Neural progenitor cell (in vitro differentiated cells): ENCODE data around the gene ZBTB20. TPM values are rescaled to one million over a fixed set of nuclear protein-coding genes. Genes with fewer than 3 reads are reported as not detected.

Source experiments
- DNase-seq: peaks from one replicate; pipeline ENCODE4 v3.0.0-alpha.2; 2016; ENCODE audit warnings: low spot score
- H2AFZ ChIP-seq: fragments of 200-600 bp; sonication (generic); replicated peaks from 2 replicates; pipeline ENCODE4 v1.6.1; 2016; ENCODE audit warnings: antibody characterized with exemption
- H3F3A ChIP-seq: fragments of 200-600 bp; sonication (generic); 2 replicates; pipeline ENCODE4 v1.6.1; 2016; ENCODE audit warnings: antibody characterized with exemption, low read depth
- H3K27ac ChIP-seq: fragments of 200-600 bp; sonication (generic); 2 replicates; pipeline ENCODE4 v1.5.1; 2016; ENCODE audit warnings: mild to moderate bottlenecking
- H3K27me3 ChIP-seq: fragments of 200-600 bp; sonication (generic); 2 replicates; pipeline ENCODE4 v1.6.1; 2016; ENCODE audit warnings: mild to moderate bottlenecking, moderate library complexity
- H3K36me3 ChIP-seq: fragments of 200-600 bp; sonication (generic); 2 replicates; pipeline ENCODE4 v1.5.1; 2016
- H3K4me1 ChIP-seq: fragments of 200-600 bp; sonication (generic); 2 replicates; pipeline ENCODE4 v1.6.1; 2016; ENCODE audit warnings: mixed run types
- H3K4me2 ChIP-seq: fragments of 200-600 bp; sonication (generic); 2 replicates; pipeline ENCODE4 v1.6.1; 2016
- H3K4me3 ChIP-seq: fragments of 200-600 bp; sonication (generic); 2 replicates; pipeline ENCODE4 v1.5.1; 2016
- H3K79me2 ChIP-seq: fragments of 200-600 bp; sonication (generic); 2 replicates; pipeline ENCODE4 v1.6.1; 2016; ENCODE audit warnings: low read depth
- H3K9ac ChIP-seq: fragments of 200-600 bp; sonication (generic); 2 replicates; pipeline ENCODE4 v1.6.1; 2016
- H3K9me3 ChIP-seq: fragments of 200-600 bp; sonication (generic); 2 replicates; pipeline ENCODE4 v1.5.1; 2016; ENCODE audit warnings: low read depth
- H4K20me1 ChIP-seq: fragments of 200-600 bp; sonication (generic); 2 replicates; pipeline ENCODE4 v1.6.1; 2016; ENCODE audit warnings: low read depth
- H3K27ac Mint-ChIP-seq: 3 replicates; pipeline ENCODE4 v1.8.0; 2021; ENCODE audit warnings: mixed read lengths
- H3K27me3 Mint-ChIP-seq: 2 replicates; pipeline ENCODE4 v1.8.0; 2022; ENCODE audit warnings: low read depth, mild to moderate bottlenecking, inconsistent platforms, moderate library complexity, mixed read lengths; ENCODE audit not compliant: insufficient read depth
- H3K36me3 Mint-ChIP-seq: 3 replicates; pipeline ENCODE4 v1.8.0; 2021; ENCODE audit warnings: mixed read lengths
- H3K4me1 Mint-ChIP-seq: 3 replicates; pipeline ENCODE4 v1.8.0; 2021; ENCODE audit warnings: mixed read lengths
- H3K4me3 Mint-ChIP-seq: 3 replicates; pipeline ENCODE4 v1.8.0; 2021; ENCODE audit warnings: mild to moderate bottlenecking, moderate library complexity, mixed read lengths
- H3K9me3 Mint-ChIP-seq: 3 replicates; pipeline ENCODE4 v1.8.0; 2020; ENCODE audit warnings: mixed read lengths
- CTCF ChIP-seq: fragments of 200-600 bp; sonication (generic); IDR thresholded peaks from 2 replicates; pipeline ENCODE4 v1.5.1; 2017; ENCODE audit warnings: antibody characterized with exemption, mild to moderate bottlenecking
- EZH2 ChIP-seq: fragments of 200-600 bp; sonication (generic); IDR thresholded peaks from 2 replicates; pipeline ENCODE4 v1.6.1; 2017; ENCODE audit warnings: antibody characterized with exemption, mild to moderate bottlenecking, moderate library complexity
- EZH2phosphoT487 ChIP-seq: fragments of 200-600 bp; sonication (generic); IDR thresholded peaks from 2 replicates; pipeline ENCODE4 v1.6.1; 2017; ENCODE audit warnings: antibody characterized with exemption
- total RNA-seq: library from RNA; depleted of rRNA; stranded (reverse); fragments of >200 nt; gene quantifications from 2 replicates; pipeline ENCODE4 v1.2.3, GENCODE V29; 2015; ENCODE audit warnings: low replicate concordance

The ZBTB20 gene
- total RNA-seq, 1 donor from 2014 or later = 1.9 TPM

- Mint-ChIP-seq H3K9me3 (no peaks in the 10 kb centered on the region), H3K4me1 (peaks cover 12% of the 10 kb centered on the region), H3K27ac (no peak overlapping the region), H3K36me3 (no peaks in the 10 kb centered on the region), H3K4me3 (no peak overlapping the region), H3K27me3 (no peaks in the 10 kb centered on the region)
- H4K20me1 ChIP-seq = no peaks in the 10 kb centered on the region
- no peak overlapping the region for H3K9ac ChIP-seq
- H3K79me2 ChIP-seq = no peaks in the 10 kb centered on the region
- no peak overlapping the region for H3K4me2 ChIP-seq
- no peak overlapping the region for H2AFZ ChIP-seq
- H3K27ac ChIP-seq = no peak overlapping the region
- H3F3A ChIP-seq = no peaks in the 10 kb centered on the region
- H3K4me3 ChIP-seq = no peak overlapping the region
- H3K9me3 ChIP-seq = no peaks in the 10 kb centered on the region
- H3K36me3 ChIP-seq = no peaks in the 10 kb centered on the region
- TF ChIP-seq EZH2 (no peak), CTCF (no peak), EZH2phosphoT487 (no peak)
- no peak for DNase-seq
- no peaks in the 10 kb centered on the region for H3K27me3 ChIP-seq
- H3K4me1 ChIP-seq = no peaks in the 10 kb centered on the region
Measured at GRCh38 chr3:114792159-114792918, 354.7 kb downstream of the ZBTB20 start.

GRCh38 chr3:114790752-114791151 lies 356.3 kb downstream of the ZBTB20 start:
- no peak overlapping the region for H3K9ac ChIP-seq
- H3K79me2 ChIP-seq = no peaks in the 10 kb centered on the region
- H2AFZ ChIP-seq = no peak overlapping the region
- H3K4me3 ChIP-seq = no peak overlapping the region
- H3K27me3 Mint-ChIP-seq = no peaks in the 10 kb centered on the region
- no peak for DNase-seq
- H3K4me2 ChIP-seq = no peak overlapping the region
- TF ChIP-seq CTCF = no peak
- no peak for TF ChIP-seq EZH2
- TF ChIP-seq EZH2phosphoT487 = no peak
- no peak overlapping the region for H3K4me3 Mint-ChIP-seq
- no peaks in the 10 kb centered on the region for H3K9me3 ChIP-seq
- no peaks in the 10 kb centered on the region for H3F3A ChIP-seq
- H3K9me3 Mint-ChIP-seq = no peaks in the 10 kb centered on the region
- H3K27me3 ChIP-seq = no peaks in the 10 kb centered on the region
- H4K20me1 ChIP-seq = no peaks in the 10 kb centered on the region
- peaks cover 8% of the 10 kb centered on the region for H3K4me1 Mint-ChIP-seq
- no peaks in the 10 kb centered on the region for H3K36me3 ChIP-seq
- H3K27ac ChIP-seq = no peak overlapping the region
- H3K36me3 Mint-ChIP-seq = no peaks in the 10 kb centered on the region
- no peaks in the 10 kb centered on the region for H3K4me1 ChIP-seq
- H3K27ac Mint-ChIP-seq = no peak overlapping the region

GRCh38 chr3:114789803-114790202 lies 357.3 kb downstream of the ZBTB20 start:
- TF ChIP-seq CTCF = no peak
- no peak for TF ChIP-seq EZH2phosphoT487
- TF ChIP-seq EZH2 = no peak
- H3K4me3 Mint-ChIP-seq = no peak overlapping the region
- Histone ChIP-seq H3K4me1 (no peaks in the 10 kb centered on the region), H4K20me1 (no peaks in the 10 kb centered on the region), H3K4me3 (no peak overlapping the region), H3K36me3 (no peaks in the 10 kb centered on the region), H3K79me2 (no peaks in the 10 kb centered on the region), H3K27ac (no peak overlapping the region), H3K9ac (no peak overlapping the region), H3K27me3 (no peaks in the 10 kb centered on the region), H3F3A (no peaks in the 10 kb centered on the region), H2AFZ (no peak overlapping the region), H3K9me3 (no peaks in the 10 kb centered on the region), H3K4me2 (no peak overlapping the region)
- H3K4me1 Mint-ChIP-seq = peaks cover 4% of the 10 kb centered on the region
- H3K36me3 Mint-ChIP-seq = no peaks in the 10 kb centered on the region
- no peaks in the 10 kb centered on the region for H3K27me3 Mint-ChIP-seq
- H3K9me3 Mint-ChIP-seq = no peaks in the 10 kb centered on the region
- DNase-seq = no peak
- H3K27ac Mint-ChIP-seq = no peak overlapping the region
